GM18517 (cell line): Measurements from ENCODE around the gene IFNLR1.

ENCODE experiments used
- ATAC-seq: cut with Tn5 transposase; IDR thresholded peaks from one replicate; pipeline ENCODE4 v1.9.1; 2021; ENCODE audit warnings: mild to moderate bottlenecking, moderate library complexity; ENCODE audit not compliant: unreplicated experiment

The IFNLR1 gene

DNA sequence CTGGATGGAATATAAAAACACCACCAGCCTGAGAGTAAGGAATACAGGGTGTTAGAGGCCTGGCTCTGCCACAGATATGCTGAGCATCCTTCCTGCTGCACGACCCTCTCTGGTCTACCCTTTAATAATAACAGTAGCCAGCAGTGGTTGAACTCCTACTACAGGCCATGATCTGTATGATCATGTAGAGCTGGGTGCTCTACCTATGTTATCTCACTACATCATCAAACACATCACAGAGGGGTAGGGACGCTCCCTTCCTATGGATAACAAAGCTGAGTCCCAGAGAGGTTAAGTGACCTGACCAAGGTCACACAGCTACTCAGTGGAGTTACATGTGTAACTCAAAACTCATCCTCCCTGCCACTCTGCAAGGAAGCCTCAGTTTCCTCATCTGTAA lies 62.1 kb downstream of the IFNLR1 start:
- no peak for ATAC-seq

- ATAC-seq = no peak
These were observed 63.5 kb downstream of the IFNLR1 start for GRCh38 chr1:24123611-24124010.

DNA sequence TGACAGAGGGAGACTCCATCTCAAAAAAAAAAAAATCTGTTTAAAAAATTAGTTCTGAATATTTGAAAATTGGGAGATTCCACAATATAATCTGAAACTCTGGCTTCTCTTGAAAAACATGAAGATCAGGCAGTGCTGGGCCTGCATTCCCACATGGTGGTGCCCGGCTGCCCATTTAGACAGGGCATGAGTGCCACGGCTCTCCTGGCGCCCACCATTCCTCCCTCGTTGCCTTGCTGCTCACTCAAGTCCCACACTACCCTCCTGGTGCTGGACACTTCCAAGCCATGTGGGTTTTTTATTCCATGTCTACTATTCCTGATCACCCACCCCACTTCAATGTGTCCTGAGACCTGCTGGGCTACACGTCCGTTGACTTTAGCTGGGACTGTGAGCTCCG lies 64.3 kb downstream of the IFNLR1 start:
- no peak for ATAC-seq

- ATAC-seq = no peak
These were observed 65.7 kb downstream of the IFNLR1 start for GRCh38 chr1:24121406-24121805.

DNA sequence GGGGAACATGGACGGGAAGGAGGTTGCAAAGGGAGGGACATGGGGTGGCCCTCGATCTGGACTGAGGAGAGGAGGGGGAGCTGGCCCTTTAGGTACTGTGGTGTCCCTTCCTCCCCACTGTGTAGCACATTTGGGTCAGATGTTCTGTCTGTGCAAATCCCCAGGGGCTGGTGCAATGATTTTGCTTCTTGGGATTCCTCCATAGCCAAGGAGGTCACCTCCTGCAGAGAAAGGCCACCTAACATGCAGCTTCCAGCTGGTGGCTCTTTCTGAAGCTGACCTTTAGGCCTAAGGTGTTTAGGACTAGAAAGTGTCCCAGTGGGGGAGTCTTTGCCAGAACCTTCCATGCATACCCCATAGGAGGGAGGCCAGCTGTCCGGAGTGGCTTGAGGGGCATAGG lies 66.1 kb downstream of the IFNLR1 start:
- ATAC-seq = no peak

- no peak for ATAC-seq
These were observed 67.0 kb downstream of the IFNLR1 start for GRCh38 chr1:24119859-24120756.

DNA sequence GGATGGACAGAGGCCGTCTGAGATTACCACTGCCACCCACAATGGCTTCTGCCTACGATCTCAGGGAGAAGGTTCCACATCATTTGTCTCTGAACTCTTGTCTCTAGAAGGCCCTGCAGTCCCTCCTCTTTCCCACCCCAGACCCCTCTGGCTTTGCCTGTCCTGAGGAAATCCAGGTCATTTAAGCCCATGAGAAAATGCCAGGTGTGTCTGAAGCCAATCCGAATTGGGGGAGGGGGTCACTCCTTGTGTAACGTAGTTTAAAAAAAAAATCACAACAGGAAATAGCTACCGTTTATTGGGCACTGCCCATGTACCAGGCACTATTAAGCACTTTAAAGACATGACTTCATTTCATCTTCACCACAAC lies 67.6 kb downstream of the IFNLR1 start:
- ATAC-seq = no peak

- no peak for ATAC-seq
These were observed 68.5 kb downstream of the IFNLR1 start for GRCh38 chr1:24118410-24119242.

DNA sequence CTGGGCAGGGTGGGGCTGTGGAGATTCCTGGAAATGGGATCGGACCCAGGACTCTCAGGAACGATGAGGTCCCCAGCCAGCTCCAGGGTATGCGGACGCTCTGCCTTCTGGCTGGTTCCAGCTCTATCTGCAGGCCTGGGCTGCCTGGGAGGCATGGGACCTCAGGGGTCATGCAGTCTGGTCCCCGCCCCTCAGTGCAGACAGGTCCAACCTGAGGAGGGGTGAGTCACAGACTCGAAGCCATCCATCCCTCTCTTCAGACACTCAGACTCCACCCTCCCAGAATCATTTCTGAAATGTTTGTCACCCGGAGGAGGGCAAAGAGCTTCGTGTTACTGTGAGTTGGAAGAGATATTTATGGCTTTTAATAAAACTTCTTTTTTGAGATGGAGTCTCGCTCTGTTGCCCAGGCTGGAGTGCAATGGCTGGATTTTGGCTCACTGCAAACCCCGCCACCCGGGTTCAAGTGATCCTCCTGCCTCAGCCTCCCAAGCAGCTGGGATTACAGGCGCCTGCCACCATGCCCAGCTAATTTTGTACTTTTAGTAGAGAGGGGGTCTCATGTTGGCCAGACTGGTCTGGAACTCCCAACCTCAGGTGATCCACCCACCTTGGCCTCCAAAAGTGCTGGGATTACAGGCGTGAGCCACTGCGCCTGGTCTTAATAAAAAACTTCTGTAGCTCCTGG lies 69.2 kb downstream of the IFNLR1 start:
- no peak for ATAC-seq

- ATAC-seq = no peak
These were observed 70.0 kb downstream of the IFNLR1 start for GRCh38 chr1:24117132-24117531.

- no peak for ATAC-seq
These were observed 72.3 kb downstream of the IFNLR1 start for GRCh38 chr1:24114753-24115152.

- no peak for ATAC-seq
These were observed 73.5 kb downstream of the IFNLR1 start for GRCh38 chr1:24113641-24114033.

DNA sequence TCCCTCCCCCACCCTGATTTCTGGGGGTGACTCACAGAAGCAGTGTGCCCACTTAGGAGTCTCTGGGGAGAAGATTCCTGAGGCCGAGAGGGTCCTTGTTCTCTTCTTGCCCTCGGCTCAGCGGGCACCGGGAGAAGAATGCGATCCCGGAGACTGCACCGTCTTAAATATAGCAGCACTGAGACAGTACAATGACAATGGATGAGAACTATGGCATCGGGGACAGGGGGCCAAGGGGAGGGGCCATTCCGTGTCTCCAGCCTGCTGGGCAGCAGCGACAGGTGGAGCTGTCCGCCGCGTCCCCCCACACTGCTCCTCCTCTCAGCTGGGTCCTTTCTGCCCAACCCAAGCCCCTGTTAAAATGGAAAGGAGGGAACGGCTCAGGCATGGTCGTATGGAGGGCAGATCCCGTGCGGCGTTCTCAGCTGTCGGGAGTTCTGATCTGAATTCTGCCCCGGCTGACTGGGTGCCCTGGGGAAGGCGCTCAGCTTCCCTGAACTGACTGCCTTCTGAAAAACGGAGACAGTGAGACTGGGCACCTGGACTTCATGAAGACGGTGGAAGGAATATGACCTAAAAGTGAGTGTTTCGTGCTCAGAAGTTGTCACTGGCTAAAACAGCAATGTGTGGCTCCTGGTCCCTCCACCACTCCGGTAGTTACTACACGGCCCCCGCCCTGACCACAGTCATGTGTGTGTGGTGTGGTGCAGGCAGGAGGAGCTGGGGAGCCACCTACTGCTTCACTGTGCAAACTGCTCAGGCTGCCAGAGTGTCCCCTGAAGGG lies 74.9 kb downstream of the IFNLR1 start, which contains the start of gene MYOM3:
MYOM3 (minus strand) TSS at position 140 of the 784 bp plus-strand sequence. CDS start 3,499 bp downstream, outside the sequence.
- no peak for ATAC-seq

DNA sequence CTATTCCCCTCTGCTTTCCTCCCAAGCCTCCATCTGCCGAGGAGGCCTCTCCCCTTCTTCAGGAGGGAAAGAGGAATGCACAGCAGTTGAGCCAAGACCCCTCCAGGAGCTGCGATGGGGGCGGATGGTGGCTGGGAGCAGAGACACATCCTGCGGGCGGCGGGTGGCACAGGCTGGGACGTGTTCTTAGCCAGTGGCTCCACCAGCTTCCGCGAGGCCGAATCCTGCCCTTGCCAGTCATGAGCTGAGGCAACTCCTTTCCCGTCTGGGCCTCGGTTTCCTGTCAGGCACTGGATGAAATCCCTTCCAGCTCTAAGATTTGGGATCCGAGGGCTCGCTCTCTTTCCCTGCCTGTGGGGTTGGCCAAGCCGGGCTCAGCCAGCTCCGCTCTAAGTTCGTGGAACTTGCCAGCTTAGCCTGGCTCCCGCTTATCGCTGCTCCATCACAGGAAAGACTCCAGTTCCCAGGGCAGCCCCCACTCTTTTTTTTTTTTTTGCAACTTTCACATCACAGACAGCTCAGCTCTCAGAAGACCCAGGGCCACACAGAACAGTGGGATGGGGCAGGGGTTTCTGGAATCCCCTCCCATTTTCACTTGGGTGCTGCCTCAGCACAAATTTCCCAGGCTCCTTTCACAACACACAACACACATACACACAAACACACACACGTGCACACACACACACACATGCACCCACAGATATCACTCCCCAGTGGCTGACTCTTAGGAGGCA lies 75.7 kb downstream of the IFNLR1 start:
- no peak for ATAC-seq

DNA sequence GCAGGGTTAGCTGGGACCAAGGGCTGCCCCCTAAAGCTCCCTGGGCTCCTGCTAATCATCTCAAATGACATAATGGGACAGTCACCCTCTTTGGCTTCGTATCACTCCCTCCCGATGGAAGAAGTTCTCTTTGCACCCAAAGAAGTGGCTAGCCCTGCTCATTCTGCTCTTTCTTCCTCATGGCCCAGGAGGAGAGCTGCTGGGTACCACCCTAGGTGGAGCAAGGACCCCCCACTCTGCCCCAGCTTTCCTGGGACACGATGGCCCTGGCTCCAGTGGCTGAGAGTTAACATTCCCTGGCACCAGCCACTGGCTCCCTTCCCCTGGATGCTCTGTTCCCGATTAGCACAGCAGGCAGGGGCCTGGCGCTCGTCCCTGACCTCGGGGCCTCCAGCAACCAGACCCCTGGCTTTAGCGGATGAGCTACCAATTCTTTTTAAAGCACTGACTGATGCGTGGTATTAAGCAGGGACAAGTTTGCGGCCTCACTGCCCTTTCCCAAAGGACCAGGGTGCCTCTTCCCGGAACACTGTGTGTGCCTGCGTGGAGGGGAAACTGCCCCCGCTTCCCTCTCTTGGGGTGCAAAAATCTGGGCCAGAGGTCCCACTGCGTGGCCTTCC lies 76.3 kb downstream of the IFNLR1 start:
- no peak for ATAC-seq

GRCh38 chr1:24109686-24110475 lies 77.2 kb downstream of the IFNLR1 start:
- no peak for ATAC-seq

- no peak for ATAC-seq
These were observed 78.0 kb downstream of the IFNLR1 start for GRCh38 chr1:24109166-24109483.

DNA sequence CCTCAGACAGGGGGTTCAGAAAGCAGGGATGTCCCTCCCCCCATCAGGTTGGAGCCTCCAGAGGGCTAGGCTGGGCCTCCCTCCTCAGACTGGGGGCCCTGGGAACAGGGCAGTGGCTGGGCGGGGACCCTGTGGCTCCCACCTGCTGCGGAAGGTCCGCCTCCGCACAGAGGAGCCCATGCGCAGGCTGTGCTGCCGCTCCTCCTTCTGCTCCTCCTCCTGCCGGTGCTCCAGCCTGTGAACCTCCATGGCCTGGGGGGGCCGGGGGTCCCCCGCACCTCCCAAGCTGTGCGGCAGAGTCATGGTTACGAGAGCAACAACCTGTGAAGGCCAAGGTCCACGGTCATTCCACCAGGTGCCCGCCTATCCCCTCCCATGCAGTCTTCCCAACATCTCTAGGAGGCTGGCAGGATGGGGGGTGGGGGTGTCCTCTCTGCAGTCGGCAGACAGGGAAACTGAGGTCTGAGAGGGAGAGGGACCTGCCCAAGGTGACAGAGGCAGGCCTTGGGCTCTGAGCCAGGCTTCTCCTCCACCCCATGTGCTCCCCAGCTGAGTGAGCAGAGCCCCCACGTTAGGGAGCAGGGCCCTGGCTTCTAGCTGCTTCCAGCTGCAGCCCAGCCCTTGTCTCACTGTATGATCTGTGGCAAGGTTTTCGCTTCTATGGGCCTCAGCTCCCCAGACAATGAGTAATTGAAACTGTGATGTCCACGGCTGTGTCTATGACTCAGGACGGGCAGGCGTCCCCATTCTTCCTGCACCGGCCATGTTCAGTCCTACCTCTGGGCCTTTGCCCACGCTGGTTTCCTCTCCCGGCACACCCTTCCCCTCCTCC lies 78.5 kb downstream of the IFNLR1 start:
- no peak for ATAC-seq
